NCI-H146 treated with DMSO at 0.1 percent for 48 hours (cell line): ENCODE measurements around the gene ORM2.
"Not testable (repeated sequence)": the region's sequence is repeated elsewhere in the genome, so short reads cannot be mapped to it uniquely, and the experiment has no call there.

Source experiments
- DNase-seq: peaks from one replicate; lab custom pipeline; 2025; ENCODE audit not compliant: unreplicated experiment; lab: John Stamatoyannopoulos, UW

Gene ORM2

DNA sequence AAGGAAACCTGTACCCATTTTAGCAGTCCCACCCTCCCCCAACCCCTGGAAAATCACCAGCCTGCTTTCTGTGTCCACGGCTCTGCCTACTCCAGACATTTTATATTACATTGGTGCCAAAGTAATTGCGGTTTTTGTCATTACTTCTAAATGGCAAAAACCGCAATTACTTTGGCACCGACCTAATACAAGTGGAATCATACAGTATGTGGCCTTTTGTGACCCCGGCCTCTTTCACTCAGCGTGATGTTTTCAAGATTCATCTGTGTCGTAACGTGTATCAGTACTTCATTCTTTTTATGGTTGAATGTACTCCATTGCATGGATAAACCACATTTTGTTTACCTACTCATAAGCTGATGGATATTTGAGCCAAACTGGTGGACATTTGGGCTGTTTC lies 16.5 kb upstream of the ORM2 start:
- no peak for DNase-seq

DNA sequence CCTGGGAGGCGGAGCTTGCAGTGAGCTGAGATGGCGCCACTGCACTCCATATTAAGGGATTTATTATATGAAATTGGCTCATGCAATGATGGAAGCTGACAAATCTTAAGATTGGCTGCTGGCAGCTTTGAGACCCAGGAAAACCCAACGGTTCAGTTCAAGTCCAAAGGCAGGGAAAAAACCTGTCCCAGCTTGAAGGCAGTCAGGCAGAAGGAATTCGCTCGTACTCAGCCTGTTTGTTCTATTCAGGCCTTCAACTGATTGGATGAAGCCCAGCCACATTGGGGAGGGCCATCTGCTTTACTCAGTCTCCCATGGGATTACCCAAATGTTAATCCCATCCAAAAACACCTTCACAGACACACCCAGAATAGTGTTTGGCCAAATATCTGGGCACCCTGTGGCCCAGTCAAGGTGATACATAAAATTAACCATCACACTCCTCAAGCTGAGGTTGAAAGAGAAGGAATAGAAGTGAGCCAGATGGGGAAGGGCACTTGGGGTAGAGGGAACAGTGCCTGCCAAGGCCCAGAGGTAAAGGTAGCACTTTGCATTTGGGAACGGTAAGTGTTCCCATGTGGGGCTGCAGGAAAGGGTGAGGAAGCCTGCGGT lies 15.3 kb upstream of the ORM2 start:
- DNase-seq: no peak

DNA sequence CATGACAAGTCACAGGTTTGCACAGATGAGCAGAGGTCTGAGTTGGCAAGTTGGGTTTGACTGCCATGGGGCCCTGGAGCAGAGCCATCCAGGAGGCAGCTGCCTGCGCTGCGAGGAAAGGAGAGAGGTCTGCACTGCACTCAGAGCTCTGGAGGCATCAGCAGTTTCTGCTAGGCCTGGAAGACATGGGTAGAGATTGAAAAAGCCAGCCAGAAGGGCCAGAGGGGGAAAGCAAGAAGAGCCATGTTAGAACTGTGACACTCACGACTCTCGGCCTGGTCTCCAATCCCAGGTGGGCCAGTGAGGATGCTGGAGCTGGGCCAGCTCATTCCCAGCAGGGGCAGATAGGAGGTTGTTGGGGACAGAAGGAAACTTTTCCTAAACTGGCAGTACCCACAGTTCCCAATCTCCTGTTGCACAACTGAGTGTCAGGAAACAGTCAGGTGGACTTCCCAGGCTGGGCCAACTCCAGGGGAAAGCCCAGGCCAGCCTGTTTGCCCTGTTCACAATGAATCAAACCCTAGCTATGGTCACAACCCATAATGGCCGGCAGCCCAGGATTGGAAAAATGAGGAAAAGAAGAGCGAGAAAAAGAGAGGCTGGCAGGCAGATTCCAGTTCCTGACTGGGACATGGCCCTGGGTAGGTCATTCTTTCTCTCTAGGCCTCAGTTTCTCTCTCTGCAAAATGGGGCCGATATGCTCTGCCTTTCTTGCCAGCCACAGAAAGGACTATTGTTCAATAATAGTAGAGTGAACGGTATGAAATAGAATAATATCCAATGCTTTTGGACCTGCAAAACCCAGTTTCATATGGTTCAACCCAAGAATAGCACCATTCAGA lies 14.6 kb upstream of the ORM2 start:
- DNase-seq: no peak

DNA sequence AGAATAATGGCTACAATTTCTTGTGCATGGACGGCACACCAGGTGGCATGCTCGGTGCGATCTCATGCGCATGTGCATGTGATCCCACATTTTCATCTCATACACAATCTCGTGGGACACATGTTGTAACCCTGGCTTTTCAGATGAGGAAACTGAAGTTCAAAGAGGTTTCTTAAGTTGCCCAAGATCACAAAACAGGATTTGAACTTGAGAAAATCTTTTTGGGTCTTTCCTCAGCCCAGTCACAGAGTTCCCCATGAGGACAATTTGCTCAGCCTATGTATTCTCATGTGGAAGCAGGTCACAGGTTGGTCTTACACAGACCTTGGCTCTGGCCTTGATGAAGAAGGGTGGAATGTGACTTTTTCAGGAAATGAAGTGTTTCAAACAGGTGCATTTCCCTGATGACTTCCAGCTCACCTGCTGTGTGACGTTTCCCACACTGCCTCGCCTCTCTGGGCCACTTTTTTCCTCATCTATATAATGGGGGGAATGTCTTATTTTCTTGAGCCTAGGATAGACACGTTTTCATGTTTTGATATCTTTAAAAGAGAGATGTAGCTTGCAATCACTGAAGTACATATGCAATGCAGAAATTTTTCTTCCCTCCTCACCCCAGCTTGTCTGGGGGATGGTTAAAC lies 13.8 kb upstream of the ORM2 start:
- no peak for DNase-seq

DNA sequence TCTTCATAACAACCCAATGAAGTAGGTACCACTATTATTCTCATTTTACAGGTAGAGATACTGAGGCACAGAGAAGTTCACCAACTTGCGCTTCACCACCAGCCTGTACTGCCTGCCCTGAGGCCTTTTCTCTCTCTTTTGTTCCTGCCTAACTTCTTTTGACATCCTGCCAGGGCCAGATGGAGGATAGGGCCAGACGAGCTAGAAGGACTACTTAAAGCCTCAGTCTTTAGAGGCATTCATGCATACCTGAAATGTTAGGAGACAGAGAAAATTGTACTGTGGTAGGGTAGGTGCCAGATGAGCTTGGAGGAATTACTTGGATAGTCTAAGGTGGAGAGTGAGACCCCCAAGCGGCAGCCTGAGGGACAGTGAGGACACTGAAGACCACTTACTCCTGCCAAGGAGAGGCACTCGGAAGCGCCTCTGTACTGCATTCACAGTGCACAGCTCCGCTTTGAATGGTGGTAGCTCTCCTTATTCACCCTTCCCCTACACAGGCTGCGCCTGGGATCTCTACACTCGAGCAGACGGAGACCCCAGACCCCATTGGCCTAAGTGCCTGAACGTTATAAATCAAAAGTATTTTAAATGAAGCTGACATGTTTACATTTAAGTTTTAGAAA lies 13.0 kb upstream of the ORM2 start:
- DNase-seq: no peak

DNA sequence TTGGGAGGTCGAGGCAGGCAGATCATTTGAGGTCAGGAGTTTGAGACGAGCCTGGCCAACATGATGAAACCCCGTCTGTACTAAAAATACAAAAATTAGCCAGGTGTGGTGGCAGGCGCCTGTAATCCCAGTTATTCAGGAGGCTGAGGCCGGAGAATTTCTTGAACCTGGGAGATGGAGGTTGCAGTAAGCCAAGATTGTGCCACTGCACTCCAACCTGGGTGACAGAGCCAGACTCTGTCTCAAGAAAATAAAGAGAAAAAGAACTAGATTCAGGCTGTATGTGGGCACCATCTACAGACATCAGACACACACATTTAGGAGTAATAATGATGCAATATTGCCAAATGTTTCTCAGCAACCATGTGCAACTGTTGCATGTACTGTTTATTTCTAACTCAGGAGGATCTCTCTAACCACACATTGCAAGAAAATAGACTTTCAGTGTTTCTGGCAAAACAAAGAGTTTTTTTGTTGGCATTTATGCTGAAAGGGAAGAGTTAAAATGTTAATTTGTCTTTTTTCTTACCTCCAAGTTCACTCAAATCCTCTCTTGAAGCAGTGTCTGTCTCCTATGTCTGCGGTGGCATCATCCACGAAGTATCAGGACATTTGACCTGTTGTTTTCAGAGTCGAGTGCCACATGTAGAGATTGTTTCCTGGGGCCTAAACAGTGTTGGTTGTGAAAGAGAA lies 11.9 kb upstream of the ORM2 start:
- no peak for DNase-seq

DNA sequence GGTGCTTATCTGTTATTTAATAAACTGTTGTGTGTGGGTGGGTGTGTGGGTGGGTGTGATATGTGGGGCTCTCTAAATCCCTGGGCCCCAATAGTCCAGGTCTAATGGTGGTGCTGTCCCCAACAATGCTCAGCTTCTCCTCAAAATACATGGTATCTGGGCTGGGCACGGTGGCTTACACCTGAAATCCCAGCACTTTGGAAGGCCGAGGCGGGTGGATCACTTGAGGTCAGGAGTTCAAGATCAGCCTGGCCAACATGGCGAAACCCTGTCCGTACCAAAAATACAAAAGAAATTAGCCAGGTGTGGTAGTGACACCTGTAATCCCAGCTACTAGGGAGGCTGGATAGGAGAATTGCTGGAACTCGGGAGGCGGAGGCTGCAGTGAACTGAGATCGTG lies 11.3 kb upstream of the ORM2 start:
- no peak for DNase-seq

DNA sequence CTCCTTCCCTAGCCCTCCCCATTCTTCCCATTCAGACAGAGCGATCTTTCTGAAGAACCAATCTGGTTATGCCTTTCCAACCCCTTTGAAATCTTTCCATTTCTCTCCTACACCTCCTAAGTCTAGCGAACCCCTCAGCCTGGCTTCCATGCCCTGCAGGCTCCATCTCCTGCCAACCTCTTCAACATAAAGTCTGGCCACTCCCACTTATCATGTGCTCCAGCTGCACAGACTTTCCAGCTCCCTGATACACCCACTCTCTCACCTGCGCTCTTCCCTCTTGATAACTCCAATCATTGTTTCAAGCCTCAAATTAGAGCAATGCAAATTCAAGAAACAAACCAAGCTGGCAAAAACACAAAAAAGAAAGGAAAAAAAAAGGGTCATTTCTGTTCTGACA lies 10.5 kb upstream of the ORM2 start:
- DNase-seq: no peak

DNA sequence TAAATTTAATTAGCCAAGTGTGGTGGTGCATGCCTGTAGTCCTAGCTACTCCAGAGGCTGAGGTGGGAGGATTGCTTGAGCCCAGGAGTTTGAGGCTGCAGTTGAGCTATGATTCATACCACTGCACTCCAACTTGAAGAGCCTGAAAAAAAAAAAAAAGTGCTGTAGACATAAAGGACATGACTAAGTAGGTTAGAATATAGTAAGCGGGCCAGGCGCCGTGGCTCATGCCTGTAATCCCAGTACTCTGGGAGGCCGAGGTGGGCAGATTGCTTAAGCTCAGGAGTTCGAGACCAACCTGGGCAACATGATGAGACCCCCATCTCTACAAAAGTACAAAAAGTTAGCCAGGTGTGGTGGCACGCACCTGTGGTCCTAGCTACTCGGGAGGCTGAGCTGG lies 9.0 kb upstream of the ORM2 start:
- DNase-seq: not testable (repeated sequence)

DNA sequence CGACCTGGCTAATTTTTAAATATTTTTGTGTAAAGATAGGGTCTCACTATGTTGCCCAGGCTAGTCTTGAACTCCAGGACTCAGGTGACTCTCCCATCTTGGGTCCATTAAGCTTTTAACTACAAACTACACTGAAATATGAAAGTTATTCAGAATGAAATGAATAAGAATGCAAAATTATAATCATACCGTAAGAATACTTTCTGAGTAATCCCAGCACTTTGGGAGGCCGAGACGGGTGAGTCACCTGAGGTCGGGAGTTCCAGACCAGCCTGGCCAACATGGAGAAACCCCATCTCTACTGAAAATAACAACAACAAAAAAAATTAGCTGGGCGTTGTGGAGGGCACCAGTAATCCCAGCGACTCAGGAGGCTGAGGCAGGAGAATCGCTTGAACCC lies 7.9 kb upstream of the ORM2 start:
- DNase-seq: no peak

DNA sequence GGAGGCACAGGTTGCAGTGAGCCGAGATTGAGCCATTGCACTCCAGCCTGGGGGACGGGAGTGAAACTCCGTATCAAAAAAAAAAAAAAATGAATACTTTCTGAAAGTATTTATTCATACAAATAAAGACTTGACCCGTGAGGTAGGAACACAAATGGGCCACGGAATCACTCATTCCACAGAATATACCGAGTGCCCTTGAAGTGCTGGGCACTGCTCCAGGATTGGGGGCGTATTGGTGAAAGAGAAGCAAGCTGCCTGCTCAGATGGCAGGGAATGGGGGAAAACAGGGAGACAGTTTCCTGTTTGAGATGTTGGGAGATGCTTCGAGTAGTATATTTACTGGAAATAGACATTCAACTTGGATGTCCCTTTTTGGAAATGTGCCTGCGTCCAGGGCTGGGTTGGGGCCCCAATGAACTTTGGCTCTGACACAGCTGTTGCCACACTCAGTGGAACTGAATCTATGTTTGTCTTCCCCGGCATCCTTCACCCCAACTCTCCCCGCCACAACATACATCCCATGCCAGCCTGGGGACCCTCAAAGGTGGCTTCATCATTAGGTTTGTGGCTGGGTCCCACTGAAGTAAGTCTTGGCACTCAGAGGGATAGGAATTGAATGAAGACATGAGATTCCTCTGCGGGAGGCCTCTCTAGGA lies 7.4 kb upstream of the ORM2 start:
- DNase-seq: not testable (repeated sequence)

DNA sequence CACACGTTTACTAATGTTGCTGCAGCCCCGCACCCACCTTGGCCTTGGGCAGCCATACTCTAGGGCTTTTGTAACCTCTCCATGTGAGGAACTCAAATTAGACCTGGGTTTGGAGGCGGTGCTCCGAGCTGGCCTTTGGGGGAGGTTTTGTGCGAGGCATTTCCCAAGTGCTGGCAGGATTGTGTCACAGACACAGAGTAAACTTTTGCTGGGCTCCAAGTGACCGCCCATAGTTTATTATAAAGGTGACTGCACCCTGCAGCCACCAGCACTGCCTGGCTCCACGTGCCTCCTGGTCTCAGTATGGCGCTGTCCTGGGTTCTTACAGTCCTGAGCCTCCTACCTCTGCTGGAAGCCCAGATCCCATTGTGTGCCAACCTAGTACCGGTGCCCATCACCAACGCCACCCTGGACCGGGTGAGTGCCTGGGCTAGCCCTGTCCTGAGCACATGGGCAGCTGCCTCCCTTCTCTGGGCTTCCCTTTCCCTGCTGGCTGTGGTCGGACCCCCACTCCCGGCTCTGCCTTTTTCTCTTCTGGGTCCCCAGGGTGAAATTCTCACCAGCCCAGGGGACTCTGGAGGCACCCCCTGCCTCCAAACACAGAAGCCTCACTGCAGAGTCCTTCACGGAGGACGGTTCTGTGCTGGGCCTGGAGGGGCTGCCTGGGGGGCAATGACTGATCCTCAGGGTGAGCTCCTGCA lies 6.7 kb upstream of the ORM2 start, which contains the start of gene ORM1:
TSS of gene ORM1 (plus strand) at position 268 of the 701 bp plus-strand sequence. CDS start at position 304, 36 bp downstream.
- DNase-seq: not testable (repeated sequence)

DNA sequence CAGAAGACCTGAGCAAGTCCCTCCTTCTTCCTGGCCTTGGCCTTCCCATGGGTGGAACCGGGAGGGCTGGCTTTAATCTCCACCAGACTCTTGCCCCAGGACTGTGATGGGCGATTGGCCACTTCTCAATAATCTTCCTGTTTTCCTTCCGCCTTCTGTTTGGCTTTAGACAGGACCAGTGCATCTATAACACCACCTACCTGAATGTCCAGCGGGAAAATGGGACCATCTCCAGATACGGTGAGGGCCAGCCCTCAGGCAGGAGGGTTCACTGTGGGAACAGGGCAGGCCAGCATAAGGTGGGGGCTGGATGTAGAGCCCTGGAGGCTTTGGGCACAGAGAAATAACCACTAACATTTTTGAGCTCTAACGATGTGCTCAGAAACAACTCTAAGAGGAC lies 5.8 kb upstream of the ORM2 start:
- DNase-seq: not testable (repeated sequence)

DNA sequence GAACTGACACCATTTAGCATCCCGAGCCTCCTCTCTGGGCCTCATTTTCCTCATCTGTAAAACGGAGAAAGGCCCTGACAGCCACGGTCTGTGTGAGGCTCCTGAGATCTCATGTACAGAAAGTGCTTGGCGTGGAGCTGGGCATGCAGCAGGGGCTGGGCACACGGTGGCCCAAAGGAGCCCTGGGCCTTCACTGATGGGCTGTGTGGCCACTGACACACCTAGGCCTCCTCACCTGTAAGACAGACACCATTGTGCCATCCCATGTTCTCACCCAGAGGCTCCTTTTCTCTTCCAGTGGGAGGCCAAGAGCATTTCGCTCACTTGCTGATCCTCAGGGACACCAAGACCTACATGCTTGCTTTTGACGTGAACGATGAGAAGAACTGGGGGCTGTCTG lies 5.2 kb upstream of the ORM2 start:
- no peak for DNase-seq

DNA sequence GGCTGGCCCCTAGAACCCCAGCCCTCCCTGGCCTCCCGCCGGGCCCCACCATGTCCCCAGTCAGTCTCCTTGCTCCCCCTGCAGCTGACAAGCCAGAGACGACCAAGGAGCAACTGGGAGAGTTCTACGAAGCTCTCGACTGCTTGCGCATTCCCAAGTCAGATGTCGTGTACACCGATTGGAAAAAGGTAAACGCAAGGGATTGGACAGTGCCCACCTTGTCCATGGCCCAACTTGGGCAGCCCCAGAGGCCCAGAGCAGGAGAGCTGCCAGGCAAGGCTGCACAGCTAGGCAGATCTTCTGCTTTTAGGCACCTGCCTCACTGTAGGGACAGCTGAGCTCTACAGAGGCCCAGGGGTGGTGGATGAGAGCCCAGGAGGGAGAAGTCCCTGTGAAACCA lies 4.7 kb upstream of the ORM2 start:
- not testable (repeated sequence) for DNase-seq

DNA sequence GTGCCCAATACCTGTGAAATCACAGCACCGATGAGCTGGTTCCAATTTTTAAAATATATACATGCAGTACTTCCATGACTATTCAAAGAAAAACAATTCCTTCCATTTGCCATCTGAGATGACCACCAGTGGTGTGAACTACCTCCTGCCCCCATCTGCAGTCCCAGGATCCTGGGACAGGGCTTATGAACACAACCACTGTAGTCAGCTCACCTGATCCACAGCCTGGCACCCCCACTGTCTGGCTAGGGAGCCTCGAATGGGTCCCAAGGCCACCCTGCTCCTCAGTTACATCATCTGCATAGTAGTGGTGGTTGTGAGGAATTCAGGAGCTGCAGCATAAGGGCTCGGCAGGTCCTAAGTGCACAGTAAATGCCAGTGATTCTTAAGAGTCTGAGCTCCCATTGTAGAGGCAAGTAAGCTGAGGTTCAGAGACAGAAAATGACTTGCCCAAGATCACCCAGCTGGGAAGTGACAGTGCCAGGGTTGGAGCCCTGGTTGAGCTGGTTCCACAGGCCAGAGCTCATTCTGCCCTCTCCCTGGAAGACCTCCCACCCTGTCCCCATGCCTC lies 3.9 kb upstream of the ORM2 start:
- DNase-seq: not testable (repeated sequence)

DNA sequence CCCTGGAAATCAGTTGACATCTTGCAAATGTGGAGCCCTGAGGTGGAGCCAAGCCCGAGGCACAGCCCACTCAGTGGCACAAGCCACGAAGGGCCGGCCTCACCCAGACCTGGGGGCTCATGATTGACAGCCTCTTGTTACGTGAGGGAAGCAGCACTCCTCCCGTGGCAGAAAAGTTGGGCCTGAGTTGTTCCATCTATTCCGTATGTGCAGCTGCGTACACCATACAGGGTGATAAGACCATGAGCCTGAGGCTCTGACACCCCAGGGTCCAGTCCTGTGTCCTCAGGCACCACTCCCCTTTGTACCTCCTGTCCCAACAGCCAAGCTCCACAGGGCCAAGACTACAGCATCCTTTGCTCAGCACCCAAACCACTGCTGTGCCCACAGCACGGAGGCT lies 1.9 kb upstream of the ORM2 start:
- DNase-seq: no peak

DNA sequence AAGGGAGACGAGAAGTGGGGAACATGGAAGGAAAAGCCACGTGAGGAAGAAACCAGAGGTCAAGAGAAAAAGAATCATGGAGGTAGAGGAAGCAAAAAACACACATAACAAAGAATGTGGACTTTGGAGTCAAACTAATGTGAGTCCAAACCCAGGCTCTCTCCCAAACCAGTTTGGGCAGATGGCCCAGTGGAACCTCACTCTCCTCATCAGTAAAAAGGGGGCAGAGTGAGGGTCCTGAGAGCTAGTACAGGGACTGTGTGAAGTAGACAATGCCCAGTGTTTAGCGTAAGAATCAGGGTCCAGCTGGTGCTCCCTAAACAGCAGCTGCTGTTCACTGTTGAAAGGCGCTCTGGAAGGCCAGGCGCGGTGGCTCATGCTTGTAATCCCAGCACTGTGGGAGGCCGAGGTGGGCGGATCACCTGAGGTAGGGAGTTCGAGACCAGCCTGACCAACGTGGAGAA lies 1.3 kb upstream of the ORM2 start:
- DNase-seq: not testable (repeated sequence)

DNA sequence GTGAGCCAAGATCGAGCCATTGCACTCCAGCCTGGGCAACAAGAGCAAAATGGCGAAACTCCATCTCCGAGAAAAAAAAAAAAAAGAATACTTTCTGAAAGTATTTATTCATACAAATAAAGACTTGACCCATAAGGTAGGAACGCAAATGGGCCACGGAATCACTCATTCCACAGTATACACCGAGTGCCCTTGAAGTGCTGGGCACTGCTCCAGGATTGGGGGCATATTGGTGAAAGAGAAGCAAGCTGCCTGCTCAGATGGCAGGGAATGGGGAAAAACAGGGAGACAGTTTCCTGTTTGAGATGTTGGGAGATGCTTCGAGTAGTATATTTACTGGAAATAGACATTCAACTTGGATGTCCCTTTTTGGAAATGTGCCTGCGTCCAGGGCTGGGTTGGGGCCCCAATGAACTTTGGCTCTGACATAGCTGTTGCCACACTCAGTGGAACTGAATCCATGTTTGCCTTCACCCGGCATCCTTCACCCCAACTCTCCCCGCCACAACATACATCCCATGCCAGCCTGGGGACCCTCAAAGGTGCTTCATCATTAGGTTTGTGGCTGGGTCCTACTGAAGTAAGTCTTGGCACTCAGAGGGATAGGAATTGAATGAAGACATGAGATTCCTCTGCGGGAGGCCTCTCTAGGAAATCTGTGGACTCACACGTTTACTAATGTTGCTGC lies 588 bp upstream of the ORM2 start:
- not testable (repeated sequence) for DNase-seq
